PC-9 (cell line): Measurements from ENCODE around the gene FAM53C. TPM values are rescaled to one million over a fixed set of nuclear protein-coding genes. Genes with fewer than 3 reads are reported as not detected.
A peak's percentile ranks its signal among the peaks of the same experiment; 100 is the strongest.

Experiments
- BruUV-seq: library from RNA; stranded (reverse); fragments of 400-500 nt; replicated peaks from 2 replicates; lab custom pipeline; 2021; lab: Mats Ljungman, UMichigan
- CTCF ChIA-PET: fragments of 300-600 bp; sonication (Branson Sonifier 250); formaldehyde crosslinking; loops from one replicate; lab custom pipeline; 2022; ENCODE audit warnings: antibody characterized with exemption; lab: Charles Lee
- POLR2A ChIA-PET: fragments of 300-600 bp; sonication (Branson Sonifier 250); formaldehyde crosslinking; loops from one replicate; lab custom pipeline; 2022; ENCODE audit warnings: antibody characterized with exemption; ENCODE audit not compliant: unreplicated experiment; lab: Charles Lee
- DNase-seq, 2 experiments: peaks; one replicate each; pipeline versions ENCODE4 v3.0.0 to v3.0.0-alpha.2; 2015 to 2022; ENCODE audit warnings: mixed read lengths in 1 of 2
- H2AFZ ChIP-seq: fragments of 200-600 bp; sonication (generic); 2 replicates; pipeline ENCODE4 v1.8.1; 2017; ENCODE audit warnings: antibody characterized with exemption
- H3F3A ChIP-seq: fragments of 200-600 bp; sonication (generic); 2 replicates; pipeline ENCODE4 v1.8.1; 2017; ENCODE audit warnings: antibody characterized with exemption, mild to moderate bottlenecking, low read depth; ENCODE audit not compliant: insufficient read depth
- H3K27ac ChIP-seq: fragments of 200-600 bp; sonication (generic); 2 replicates; pipeline ENCODE4 v1.6.1; 2016; ENCODE audit warnings: mixed run types
- H3K27me3 ChIP-seq: fragments of 200-600 bp; sonication (generic); 2 replicates; pipeline ENCODE4 v1.6.1; 2016; ENCODE audit warnings: low read depth, mixed run types; ENCODE audit not compliant: insufficient read depth
- H3K36me3 ChIP-seq: fragments of 200-600 bp; sonication (generic); 2 replicates; pipeline ENCODE4 v1.6.1; 2016; ENCODE audit warnings: low read depth, mixed run types
- H3K4me1 ChIP-seq: fragments of 200-600 bp; sonication (generic); replicated peaks from 2 replicates; pipeline ENCODE4 v1.6.1; 2016; ENCODE audit warnings: mixed run types; ENCODE audit not compliant: insufficient read depth
- H3K4me2 ChIP-seq: fragments of 200-600 bp; sonication (generic); 2 replicates; pipeline ENCODE4 v1.6.1; 2017; ENCODE audit warnings: mixed run types
- H3K4me3 ChIP-seq: fragments of 200-600 bp; sonication (generic); 2 replicates; pipeline ENCODE4 v1.6.1; 2016; ENCODE audit warnings: mixed run types
- H3K79me2 ChIP-seq: fragments of 200-600 bp; sonication (generic); 2 replicates; pipeline ENCODE4 v1.6.1; 2017; ENCODE audit warnings: low read depth, mixed run types
- H3K9me2 ChIP-seq: fragments of 200-600 bp; sonication (generic); 2 replicates; pipeline ENCODE4 v1.8.1; 2017; ENCODE audit warnings: mild to moderate bottlenecking; ENCODE audit not compliant: insufficient read depth
- H3K9me3 ChIP-seq: fragments of 200-600 bp; sonication (generic); 2 replicates; pipeline ENCODE4 v1.8.1; 2016; ENCODE audit warnings: low read depth; ENCODE audit not compliant: insufficient read depth
- H4K20me1 ChIP-seq: fragments of 200-600 bp; sonication (generic); 2 replicates; pipeline ENCODE4 v1.8.1; 2017; ENCODE audit not compliant: insufficient read depth
- CTCF ChIP-seq: fragments of 200-600 bp; sonication (generic); conservative IDR thresholded peaks from 2 replicates; pipeline ENCODE4 v1.6.1; 2017; ENCODE audit warnings: mixed run types, antibody characterized with exemption, mild to moderate bottlenecking, moderate library complexity
- EZH2 ChIP-seq: fragments of 200-600 bp; sonication (generic); IDR thresholded peaks from 2 replicates; pipeline ENCODE4 v1.8.0; 2017; ENCODE audit warnings: antibody characterized with exemption, low read depth
- intact Hi-C: fragments of 100-400 bp; cut with micrococcal nuclease; formaldehyde crosslinking; loops from one replicate; pipeline ENCODE4 v1.10.0; 2022; ENCODE audit not compliant: unreplicated experiment
- total RNA-seq: library from RNA; stranded (reverse); gene quantifications from 2 replicates; pipeline ENCODE4 v1.2.3, GENCODE V29; 2021

Gene FAM53C
- total RNA-seq, 1 experiment from 2014 or later: 65.1 TPM

DNA sequence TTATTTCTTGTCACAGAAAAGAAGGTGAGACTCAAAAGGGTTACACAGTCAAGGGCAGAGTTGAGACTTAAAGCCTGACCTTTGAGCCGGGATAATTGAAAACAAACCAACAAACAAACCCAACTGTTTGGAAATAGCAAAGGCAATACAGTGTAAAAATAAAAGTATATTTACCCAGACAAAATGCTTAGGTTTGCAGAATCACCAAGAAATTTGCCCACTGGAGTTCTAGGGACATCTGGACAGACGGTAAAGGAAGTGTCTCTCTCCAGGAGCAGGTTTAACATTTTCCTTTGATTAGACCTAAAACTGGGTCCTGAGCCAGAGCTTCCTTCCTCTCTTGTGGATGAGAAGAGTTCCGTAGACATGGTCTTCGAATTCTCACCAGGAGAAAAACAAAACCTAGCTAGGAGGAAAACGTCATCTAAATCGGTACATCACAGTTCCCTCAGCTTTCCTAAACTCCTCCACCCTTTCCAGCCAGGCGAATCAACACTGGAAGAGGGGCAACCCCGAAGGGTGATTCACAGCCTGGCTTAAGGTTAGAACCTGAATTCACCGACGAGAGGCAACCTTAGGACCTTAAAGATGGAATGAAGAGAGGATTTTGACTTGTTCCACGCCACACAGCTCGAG is 7.1 kb upstream of the FAM53C start:
- ChIA-PET POLR2A (interaction anchor here (0.6 to 1.2 kb wide), 2 partner anchors 22 to 442 kb away, joined by 6 to 8 read pairs; partner anchors contain the start of gene KDM3B), CTCF (interaction anchor here (2.3 kb wide), 1 partner anchor 22 kb away, joined by 17 read pairs; the partner anchor contains the start of gene KDM3B)
- peaks cover 15% of the 10 kb centered on the region; the same call in 1 of the 2 replicates for H3K4me1 ChIP-seq
- no peaks in the 10 kb centered on the region for H3K9me3 ChIP-seq
- no peaks in the 10 kb centered on the region for H4K20me1 ChIP-seq
- H3K4me3 ChIP-seq: peak overlapping the region; percentile 82
- no peaks in the 10 kb centered on the region for H3K27me3 ChIP-seq
- TSS peak; percentile 68 for BruUV-seq
- no peak for TF ChIP-seq CTCF
- no peak for TF ChIP-seq EZH2
- H3K36me3 ChIP-seq: no peaks in the 10 kb centered on the region
- DNase-seq: peak in 1 of 2 experiments; percentile 20
- peak overlapping the region; percentile 98 for H2AFZ ChIP-seq
- peak overlapping the region; percentile 50; the same call in 1 of the 2 replicates for H3K27ac ChIP-seq
- peaks cover 10% of the 10 kb centered on the region; the same call in 1 of the 2 replicates for H3F3A ChIP-seq
- intact Hi-C loops: no loop called here
- no peaks in the 10 kb centered on the region; the same call in 1 of the 2 replicates for H3K79me2 ChIP-seq
- no peaks in the 10 kb centered on the region for H3K9me2 ChIP-seq
- peak overlapping the region; percentile 97 for H3K4me2 ChIP-seq

- ChIA-PET POLR2A (interaction anchor here (0.5 to 1.2 kb wide), 8 partner anchors 21 to 1149 kb away, joined by 3 to 8 read pairs (median 4); partner anchors contain the start of genes KDM3B and KIF20A), CTCF (interaction anchor here (0.6 to 2.3 kb wide), 3 partner anchors 21 to 85 kb away, joined by 3 to 17 read pairs (median 8); partner anchors contain the start of gene KDM3B)
- Histone ChIP-seq H3K4me1 (peaks cover 15% of the 10 kb centered on the region; the same call in 1 of the 2 replicates), H4K20me1 (no peaks in the 10 kb centered on the region), H3K27ac (peak within 1 kb of the TSS; percentile 50; the same call in 1 of the 2 replicates), H3K9me2 (no peaks in the 10 kb centered on the region), H3K4me3 (peak within 1 kb of the TSS; percentile 82), H3K79me2 (no peaks in the 10 kb centered on the region; the same call in 1 of the 2 replicates), H3K36me3 (no peaks in the 10 kb centered on the region), H3K27me3 (no peaks in the 10 kb centered on the region), H3F3A (peaks cover 10% of the 10 kb centered on the region; the same call in 1 of the 2 replicates), H3K4me2 (peak within 1 kb of the TSS; percentile 97), H3K9me3 (no peaks in the 10 kb centered on the region), H2AFZ (peak within 1 kb of the TSS; percentile 98)
- TF ChIP-seq CTCF (no peak), EZH2 (no peak)
- no TSS peak for BruUV-seq
- intact Hi-C loops: no loop called here
- peak; percentile 98 to 99 for DNase-seq
Measured at GRCh38 chr5:138331449-138332368, 6.4 kb upstream of the FAM53C start, which contains the start of gene CDC25C. Gene CDC25C, minus strand, starts transcription at chr5:138331804. Its CDS starts 624 bp downstream, at chr5:138331180.
